ENCODE measurements around the gene PIGU. TPM values are rescaled to one million over a fixed set of nuclear protein-coding genes. Genes with fewer than 3 reads are reported as not detected.

The PIGU gene
- total RNA-seq, 2 experiments from 2014 or later, result 16.6 to 27.9 TPM

- DNase-seq (ENCODE audit: low spot score), result no peak
- ChIA-PET CTCF (ENCODE audit: unreplicated experiment) (no interaction called here), POLR2A (interaction anchor here (0.7 kb wide), 1 partner anchor 59 kb away, joined by 3 read pairs; no protein-coding TSS in a partner anchor)
- Histone ChIP-seq H3K9me2 (ENCODE audit: insufficient read depth, low read length) (no peaks in the 10 kb centered on the region), H3K4me3 (ENCODE audit: low read depth, low read length, poor library complexity, severe bottlenecking) (no peak overlapping the region), H2AFZ (ENCODE audit: low read length) (no peak overlapping the region), H3K4me2 (ENCODE audit: low read length) (no peak overlapping the region), H4K20me1 (ENCODE audit: insufficient read depth, low read length) (peaks cover 6% of the 10 kb centered on the region; the same call in 1 of the 2 replicates), H3K4me1 (ENCODE audit: insufficient read depth, low read length, poor library complexity, severe bottlenecking) (peaks cover 6% of the 10 kb centered on the region), H3K9me3 (ENCODE audit: low read length) (no peaks in the 10 kb centered on the region), H3K27ac (ENCODE audit: low read depth, low read length, poor library complexity, severe bottlenecking) (no peak overlapping the region), H3K79me2 (ENCODE audit: insufficient read depth, low read depth, low read length) (no peaks in the 10 kb centered on the region), H3K36me3 (ENCODE audit: insufficient read depth, low read length) (peaks cover 37% of the 10 kb centered on the region)
- intact Hi-C loops (cut with micrococcal nuclease; ENCODE audit: unreplicated experiment), result no loop called here
- BruUV-seq (replicated peaks), result no TSS peak
- no peak for TF ChIP-seq CTCF (conservative IDR thresholded peaks at IDR 0.05; ENCODE audit: low read length)
- TF ChIP-seq EZH2phosphoT487 (IDR thresholded peaks at IDR 0.05; ENCODE audit: borderline replicate concordance, low read depth, low read length), result no peak
Measured at GRCh38 chr20:34526466-34526865, 150.4 kb downstream of the PIGU start.

GRCh38 chr20:34525709-34526416, 151.0 kb downstream of the PIGU start:
- no peak for DNase-seq (ENCODE audit: low spot score)
- ChIA-PET CTCF (ENCODE audit: unreplicated experiment) (no interaction called here), POLR2A (no interaction called here)
- intact Hi-C loops (cut with micrococcal nuclease; ENCODE audit: unreplicated experiment), result no loop called here
- Histone ChIP-seq H3K4me1 (ENCODE audit: insufficient read depth, low read length, poor library complexity, severe bottlenecking) (peaks cover 6% of the 10 kb centered on the region), H3K27ac (ENCODE audit: low read depth, low read length, poor library complexity, severe bottlenecking) (no peak overlapping the region), H3K4me3 (ENCODE audit: low read depth, low read length, poor library complexity, severe bottlenecking) (no peak overlapping the region), H3K4me2 (ENCODE audit: low read length) (no peak overlapping the region), H3K36me3 (ENCODE audit: insufficient read depth, low read length) (peaks cover 37% of the 10 kb centered on the region), H2AFZ (ENCODE audit: low read length) (no peak overlapping the region), H4K20me1 (ENCODE audit: insufficient read depth, low read length) (peaks cover 6% of the 10 kb centered on the region; the same call in 1 of the 2 replicates), H3K79me2 (ENCODE audit: insufficient read depth, low read depth, low read length) (no peaks in the 10 kb centered on the region), H3K9me2 (ENCODE audit: insufficient read depth, low read length) (no peaks in the 10 kb centered on the region), H3K9me3 (ENCODE audit: low read length) (no peaks in the 10 kb centered on the region)
- BruUV-seq (replicated peaks), result no TSS peak
- TF ChIP-seq EZH2phosphoT487 (IDR thresholded peaks at IDR 0.05; ENCODE audit: borderline replicate concordance, low read depth, low read length) (no peak), CTCF (conservative IDR thresholded peaks at IDR 0.05; ENCODE audit: low read length) (no peak)

GRCh38 chr20:34525342-34525708, 151.6 kb downstream of the PIGU start:
- H3K4me3 ChIP-seq (ENCODE audit: low read depth, low read length, poor library complexity, severe bottlenecking), result no peak overlapping the region
- H4K20me1 ChIP-seq (ENCODE audit: insufficient read depth, low read length), result peaks cover 6% of the 10 kb centered on the region; the same call in 1 of the 2 replicates
- H2AFZ ChIP-seq (ENCODE audit: low read length), result no peak overlapping the region
- H3K4me2 ChIP-seq (ENCODE audit: low read length), result no peak overlapping the region
- intact Hi-C loops (cut with micrococcal nuclease; ENCODE audit: unreplicated experiment), result no loop called here
- no peaks in the 10 kb centered on the region for H3K9me3 ChIP-seq (ENCODE audit: low read length)
- H3K9me2 ChIP-seq (ENCODE audit: insufficient read depth, low read length), result no peaks in the 10 kb centered on the region
- H3K4me1 ChIP-seq (ENCODE audit: insufficient read depth, low read length, poor library complexity, severe bottlenecking), result peaks cover 6% of the 10 kb centered on the region
- TF ChIP-seq CTCF (conservative IDR thresholded peaks at IDR 0.05; ENCODE audit: low read length) (no peak), EZH2phosphoT487 (IDR thresholded peaks at IDR 0.05; ENCODE audit: borderline replicate concordance, low read depth, low read length) (no peak)
- no TSS peak for BruUV-seq (replicated peaks)
- no peaks in the 10 kb centered on the region for H3K79me2 ChIP-seq (ENCODE audit: insufficient read depth, low read depth, low read length)
- no peak overlapping the region for H3K27ac ChIP-seq (ENCODE audit: low read depth, low read length, poor library complexity, severe bottlenecking)
- ChIA-PET CTCF (ENCODE audit: unreplicated experiment) (interaction anchor here (1.0 kb wide), 1 partner anchor 9 kb away, joined by 3 read pairs; the partner anchor contains the start of gene DYNLRB1), POLR2A (no interaction called here)
- H3K36me3 ChIP-seq (ENCODE audit: insufficient read depth, low read length), result peaks cover 34% of the 10 kb centered on the region
- no peak for DNase-seq (ENCODE audit: low spot score)

All from OCI-LY7 (cell line).